ENCODE measurements around the gene ZNF841. TPM values are rescaled to one million over a fixed set of nuclear protein-coding genes. Genes with fewer than 3 reads are reported as not detected.

The ZNF841 gene
- total RNA-seq, result 26.9 and 39.0 TPM in 2 replicates

GRCh38 chr19:52095172-52096014 is at the start of gene ZNF841:
TSS of gene ZNF841 (minus strand) at chr19:52095765. CDS start at chr19:52084801, 10,964 bp downstream.

DNA sequence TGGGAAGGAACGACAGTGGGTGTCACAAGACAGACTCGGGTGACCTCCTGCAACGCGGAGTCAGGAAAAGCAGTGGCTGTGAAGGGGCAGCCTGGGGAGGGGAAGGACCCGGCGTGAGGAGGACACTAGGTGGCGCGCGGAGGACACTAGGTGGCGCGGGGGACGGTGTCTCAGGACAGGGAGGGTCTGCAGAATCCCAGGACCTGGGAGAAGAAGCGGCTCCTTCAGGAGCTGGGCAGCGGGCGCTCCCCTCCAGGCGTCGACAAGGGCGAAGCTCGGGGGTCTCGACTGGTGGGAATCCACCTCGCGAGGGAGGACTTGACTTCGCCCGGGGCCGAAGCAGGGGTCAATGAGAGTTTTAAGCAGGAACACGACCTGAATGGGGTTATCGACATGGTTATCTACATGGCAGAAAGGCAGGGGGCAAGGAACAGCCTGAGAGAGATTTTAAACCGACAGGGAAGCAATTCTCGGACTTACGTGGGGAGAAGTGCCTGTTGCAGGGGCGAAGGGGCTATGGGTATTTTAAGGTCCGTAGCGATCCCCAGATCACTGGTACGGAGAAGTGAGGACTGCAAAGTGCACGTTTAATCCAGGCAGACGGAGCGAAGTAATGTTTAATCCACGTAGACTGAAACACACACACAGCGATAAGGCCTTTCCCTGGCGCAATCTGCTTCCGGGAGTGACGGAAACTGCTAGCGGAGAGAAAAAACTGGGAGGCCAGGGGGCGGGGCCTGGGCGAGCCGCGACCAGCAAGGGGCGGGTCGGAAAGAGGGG is 43.9 kb upstream of the ZNF841 start, which contains the start of gene ZNF616:
ZNF616 (minus strand) TSS at position 687 of the 780 bp plus-strand sequence. CDS start 9,426 bp downstream, outside the sequence.

GRCh38 chr19:52048555-52049501 is 46.7 kb downstream of the ZNF841 start, which contains the start of gene ZNF432:
TSS of gene ZNF432 (minus strand) at chr19:52048838. CDS start at chr19:52046868, 1,970 bp downstream.

DNA sequence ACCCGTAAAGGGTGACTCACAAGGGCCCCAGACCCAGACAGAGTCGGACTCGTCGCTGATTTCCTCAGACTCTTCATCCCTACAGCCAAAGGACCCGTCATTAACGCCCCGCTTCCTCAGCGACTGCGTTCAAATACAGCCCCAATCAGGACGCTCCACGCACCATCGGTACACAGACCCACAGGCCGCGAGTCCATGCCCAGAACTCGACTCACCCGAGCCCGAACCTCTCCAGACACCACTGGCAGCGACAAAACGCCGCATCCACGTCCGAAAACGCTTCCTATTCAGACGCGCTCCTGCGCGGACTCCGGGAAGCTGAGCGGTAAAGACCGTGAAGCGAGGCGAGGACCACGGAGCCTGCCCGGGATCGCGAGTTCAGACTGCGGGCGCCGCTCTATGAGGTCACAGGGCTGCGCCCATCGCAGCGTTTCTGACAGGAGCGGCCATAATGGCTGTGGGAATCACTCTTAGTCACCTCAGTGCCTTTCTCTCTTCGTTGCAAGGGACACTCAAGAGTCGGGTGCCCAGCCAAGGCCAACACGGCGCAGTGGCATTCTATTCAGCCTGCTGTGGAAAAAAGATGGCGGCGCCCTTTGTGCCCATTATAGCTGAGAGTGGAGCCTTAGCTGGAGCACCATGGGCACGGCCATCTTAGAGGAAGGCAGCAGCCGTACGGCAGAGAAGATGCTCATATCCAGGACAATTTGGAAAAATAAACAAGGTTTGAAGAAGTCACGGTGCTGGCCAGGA is 67.4 kb downstream of the ZNF841 start, which contains the start of gene ZNF614:
ZNF614 (minus strand) TSS at position 353 of the 753 bp plus-strand sequence. CDS start 2,634 bp downstream, outside the sequence.

Small RNA genes within 50 kb of the gene (small RNA-seq; reads per million reads assigned to genes)
- not detected for gene RPL37P23

Other genes with a start within 250 kb of the ZNF841 start
- gene ZNF577, start 207.8 kb downstream of the ZNF841 start, total RNA-seq, result 10.6 and 11.2 TPM in 2 replicates
- gene ZNF649, start 190.7 kb downstream of the ZNF841 start, total RNA-seq, result 5.5 and 8.0 TPM in 2 replicates
- gene ZNF613, start 168.3 kb downstream of the ZNF841 start, total RNA-seq, result 7.3 and 9.0 TPM in 2 replicates
- 11.2 and 17.9 TPM in 2 replicates for gene ZNF350, start 108.9 kb downstream of the ZNF841 start, total RNA-seq
- 16.0 and 17.8 TPM in 2 replicates for gene ZNF615, start 87.6 kb downstream of the ZNF841 start, total RNA-seq
- 14.2 and 15.3 TPM in 2 replicates for gene ZNF614, start 67.4 kb downstream of the ZNF841 start, total RNA-seq
- gene ZNF432, start 46.9 kb downstream of the ZNF841 start, total RNA-seq, result 11.0 and 14.8 TPM in 2 replicates
- 9.1 and 12.5 TPM in 2 replicates for gene ZNF616, start 44.2 kb upstream of the ZNF841 start, total RNA-seq
- gene ZNF836, start 75.9 kb upstream of the ZNF841 start, total RNA-seq, result 13.6 and 13.9 TPM in 2 replicates
- gene PPP2R1A, start 94.3 kb upstream of the ZNF841 start, total RNA-seq, result 155 TPM in 2 replicates
- gene ZNF766, start 173.8 kb upstream of the ZNF841 start, total RNA-seq, result 16.1 and 16.7 TPM in 2 replicates
- 12.4 and 13.8 TPM in 2 replicates for gene ZNF480, start 201.4 kb upstream of the ZNF841 start, total RNA-seq
- gene ZNF610, start 240.5 kb upstream of the ZNF841 start, total RNA-seq, result 3.7 and 9.1 TPM in 2 replicates

All from articular chondrocyte of knee joint (primary cell).